Measurements from ENCODE around the gene MAN2A1. TPM values are rescaled to one million over a fixed set of nuclear protein-coding genes. Genes with fewer than 3 reads are reported as not detected.

Gene MAN2A1
- total RNA-seq, 2 experiments from 2014 or later: 23.0 to 28.7 TPM

GRCh38 chr5:109654455-109654854, 35.3 kb upstream of the MAN2A1 start:
- no peak for DNase-seq (ENCODE audit: low spot score)
- intact Hi-C loops (cut with micrococcal nuclease; ENCODE audit: unreplicated experiment): no loop called here
- Histone ChIP-seq H4K20me1 (ENCODE audit: insufficient read depth, low read length) (no peaks in the 10 kb centered on the region), H3K4me1 (ENCODE audit: insufficient read depth, low read length, poor library complexity, severe bottlenecking) (no peaks in the 10 kb centered on the region), H3K27ac (ENCODE audit: low read depth, low read length, poor library complexity, severe bottlenecking) (no peak overlapping the region), H2AFZ (ENCODE audit: low read length) (no peak overlapping the region), H3K4me2 (ENCODE audit: low read length) (no peak overlapping the region), H3K9me2 (ENCODE audit: insufficient read depth, low read length) (no peaks in the 10 kb centered on the region), H3K4me3 (ENCODE audit: low read depth, low read length, poor library complexity, severe bottlenecking) (no peak overlapping the region), H3K36me3 (ENCODE audit: insufficient read depth, low read length) (no peaks in the 10 kb centered on the region), H3K79me2 (ENCODE audit: insufficient read depth, low read depth, low read length) (no peaks in the 10 kb centered on the region), H3K9me3 (ENCODE audit: low read length) (no peaks in the 10 kb centered on the region)
- CTCF ChIA-PET (ENCODE audit: unreplicated experiment): no interaction called here
- no TSS peak for BruUV-seq (replicated peaks)
- POLR2A ChIA-PET: interaction anchor here (0.7 kb wide), 1 partner anchor 65 kb away, joined by 3 read pairs; no protein-coding TSS in a partner anchor
- TF ChIP-seq EZH2phosphoT487 (IDR thresholded peaks at IDR 0.05; ENCODE audit: borderline replicate concordance, low read depth, low read length): no peak
- TF ChIP-seq CTCF (conservative IDR thresholded peaks at IDR 0.05; ENCODE audit: low read length): no peak

DNA sequence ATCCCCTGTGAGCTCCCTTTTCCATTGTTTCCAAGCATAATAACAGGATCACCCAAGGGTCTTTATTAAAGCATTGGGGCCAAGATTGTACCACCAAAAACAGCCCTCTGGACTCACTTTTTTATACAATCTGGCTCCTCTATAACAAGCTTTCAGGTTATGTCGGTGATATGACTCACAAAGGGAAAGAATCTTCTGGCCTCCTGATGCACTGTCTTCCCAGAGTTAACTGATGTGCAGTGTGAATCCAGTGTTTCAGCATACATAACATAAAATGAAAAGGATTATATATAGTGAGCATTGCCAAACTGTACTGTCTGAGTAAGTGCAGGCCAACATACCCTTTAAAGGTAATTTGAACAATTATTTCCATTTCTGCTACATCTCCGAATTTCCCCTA, 33.9 kb upstream of the MAN2A1 start:
- no peaks in the 10 kb centered on the region for H3K9me3 ChIP-seq (ENCODE audit: low read length)
- H2AFZ ChIP-seq (ENCODE audit: low read length): no peak overlapping the region
- ChIA-PET CTCF (ENCODE audit: unreplicated experiment) (no interaction called here), POLR2A (no interaction called here)
- no peaks in the 10 kb centered on the region for H3K9me2 ChIP-seq (ENCODE audit: insufficient read depth, low read length)
- TF ChIP-seq EZH2phosphoT487 (IDR thresholded peaks at IDR 0.05; ENCODE audit: borderline replicate concordance, low read depth, low read length): no peak
- TF ChIP-seq CTCF (conservative IDR thresholded peaks at IDR 0.05; ENCODE audit: low read length): no peak
- intact Hi-C loops (cut with micrococcal nuclease; ENCODE audit: unreplicated experiment): no loop called here
- no peaks in the 10 kb centered on the region for H3K79me2 ChIP-seq (ENCODE audit: insufficient read depth, low read depth, low read length)
- H3K4me3 ChIP-seq (ENCODE audit: low read depth, low read length, poor library complexity, severe bottlenecking): no peak overlapping the region
- no peak overlapping the region for H3K4me2 ChIP-seq (ENCODE audit: low read length)
- H3K4me1 ChIP-seq (ENCODE audit: insufficient read depth, low read length, poor library complexity, severe bottlenecking): no peaks in the 10 kb centered on the region
- no peak for DNase-seq (ENCODE audit: low spot score)
- H3K36me3 ChIP-seq (ENCODE audit: insufficient read depth, low read length): no peaks in the 10 kb centered on the region
- no peak overlapping the region for H3K27ac ChIP-seq (ENCODE audit: low read depth, low read length, poor library complexity, severe bottlenecking)
- no TSS peak for BruUV-seq (replicated peaks)
- H4K20me1 ChIP-seq (ENCODE audit: insufficient read depth, low read length): no peaks in the 10 kb centered on the region

GRCh38 chr5:109656829-109657228, 32.9 kb upstream of the MAN2A1 start:
- ChIA-PET POLR2A (no interaction called here), CTCF (ENCODE audit: unreplicated experiment) (no interaction called here)
- no peak overlapping the region for H2AFZ ChIP-seq (ENCODE audit: low read length)
- no peaks in the 10 kb centered on the region for H3K79me2 ChIP-seq (ENCODE audit: insufficient read depth, low read depth, low read length)
- DNase-seq (ENCODE audit: low spot score): no peak
- TF ChIP-seq EZH2phosphoT487 (IDR thresholded peaks at IDR 0.05; ENCODE audit: borderline replicate concordance, low read depth, low read length) (no peak), CTCF (conservative IDR thresholded peaks at IDR 0.05; ENCODE audit: low read length) (no peak)
- H4K20me1 ChIP-seq (ENCODE audit: insufficient read depth, low read length): no peaks in the 10 kb centered on the region
- no peaks in the 10 kb centered on the region for H3K9me3 ChIP-seq (ENCODE audit: low read length)
- no peak overlapping the region for H3K4me3 ChIP-seq (ENCODE audit: low read depth, low read length, poor library complexity, severe bottlenecking)
- no peak overlapping the region for H3K27ac ChIP-seq (ENCODE audit: low read depth, low read length, poor library complexity, severe bottlenecking)
- intact Hi-C loops (cut with micrococcal nuclease; ENCODE audit: unreplicated experiment): no loop called here
- no peaks in the 10 kb centered on the region for H3K36me3 ChIP-seq (ENCODE audit: insufficient read depth, low read length)
- BruUV-seq (replicated peaks): no TSS peak
- H3K4me2 ChIP-seq (ENCODE audit: low read length): no peak overlapping the region
- no peaks in the 10 kb centered on the region for H3K4me1 ChIP-seq (ENCODE audit: insufficient read depth, low read length, poor library complexity, severe bottlenecking)
- H3K9me2 ChIP-seq (ENCODE audit: insufficient read depth, low read length): no peaks in the 10 kb centered on the region
